Skeletal muscle tissue (tissue), 4 donors: ENCODE results near the gene CYS1. TPM values are rescaled to one million over a fixed set of nuclear protein-coding genes. Genes with fewer than 3 reads are reported as not detected.

Experiments
- H3K27ac ChIP-seq: one replicate; pipeline ENCODE4 v1.7.0; 2013; ENCODE audit warnings: mild to moderate bottlenecking, low read depth, low read length, inconsistent platforms
- H3K27me3 ChIP-seq, 3 donors: one replicate each; pipeline ENCODE4 v1.7.0; 2013; ENCODE audit warnings: low read length in 3 of 3; ENCODE audit not compliant: control insufficient read depth in 3 of 3, insufficient read depth in 3 of 3
- H3K36me3 ChIP-seq, 3 donors: one replicate each; pipeline ENCODE4 v1.7.0; 2013; ENCODE audit warnings: low read length in 3 of 3; ENCODE audit not compliant: control insufficient read depth in 3 of 3, insufficient read depth in 3 of 3
- H3K4me1 ChIP-seq, 3 donors: one replicate each; pipeline ENCODE4 v1.7.0; 2013; ENCODE audit warnings: low read length in 3 of 3, mild to moderate bottlenecking in 3 of 3; ENCODE audit not compliant: control insufficient read depth in 3 of 3, insufficient read depth in 3 of 3
- H3K4me3 ChIP-seq, 3 donors: one replicate each; pipeline ENCODE4 v1.7.0; 2013; ENCODE audit warnings: low read length in 3 of 3
- H3K9ac ChIP-seq, 3 donors: one replicate each; pipeline ENCODE4 v1.7.0; 2013; ENCODE audit warnings: low read length in 3 of 3, mild to moderate bottlenecking in 3 of 3, moderate library complexity in 2 of 3, low read depth in 1 of 3
- H3K9me3 ChIP-seq, 3 donors: one replicate each; pipeline ENCODE4 v1.7.0; 2013; ENCODE audit warnings: low read length in 3 of 3; ENCODE audit not compliant: control insufficient read depth in 3 of 3
- total RNA-seq: library from RNA; depleted of rRNA; stranded (reverse); fragments of >200 nt; gene quantifications from one replicate; pipeline ENCODE4 v1.2.3, GENCODE V29; 2014
- donor health status: Osteomylitis.

Gene CYS1
- total RNA-seq, 1 donor from 2014 or later: 4.7 TPM

DNA sequence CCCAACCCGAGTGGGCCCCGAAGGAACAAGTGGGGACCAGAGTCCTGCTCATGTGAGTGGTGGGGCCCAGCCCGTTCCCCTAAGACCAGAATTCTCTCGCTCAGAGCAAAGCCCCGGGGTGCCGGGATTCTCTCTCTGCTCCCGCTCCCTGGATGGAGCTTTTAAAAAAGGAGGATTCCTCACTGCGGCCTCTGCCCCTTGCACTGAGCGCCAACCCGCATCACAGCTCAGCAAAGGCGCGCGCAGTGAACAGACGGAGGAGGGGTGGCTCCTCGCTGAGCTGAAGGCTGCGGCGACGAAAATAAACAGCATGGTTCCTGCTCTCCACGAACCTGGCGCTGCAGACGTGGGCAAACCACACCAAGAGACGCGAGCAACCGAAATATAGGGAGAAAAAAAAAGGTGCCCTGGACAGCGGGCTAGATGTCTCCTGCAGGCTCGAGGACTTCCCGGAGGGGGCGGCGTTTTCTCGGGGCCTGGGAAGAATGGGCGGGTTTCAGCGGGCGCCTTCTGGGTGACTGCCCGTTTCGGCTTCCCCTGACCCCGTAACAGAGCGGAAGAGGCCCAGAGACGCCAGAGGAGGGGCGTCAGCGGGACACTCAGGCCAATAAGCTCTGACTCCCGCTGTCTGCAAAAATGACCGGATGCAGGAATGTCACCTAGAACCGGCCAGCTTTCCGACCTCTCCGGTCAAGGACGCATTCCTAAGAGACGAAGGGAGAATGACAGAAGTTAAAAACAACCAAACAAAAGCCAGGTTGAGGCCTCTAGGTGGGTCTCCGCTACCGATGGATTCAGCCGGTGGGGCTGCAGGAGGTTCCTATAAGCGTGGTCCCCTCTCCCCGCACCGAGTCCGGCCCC, 37.7 kb downstream of the CYS1 start:
- H3K27me3 ChIP-seq: no peaks in the 10 kb centered on the region
- no peaks in the 10 kb centered on the region for H3K9me3 ChIP-seq
- peaks cover under 1 to 9% (median 8%) of the 10 kb centered on the region in 3 donors for H3K36me3 ChIP-seq
- H3K4me3 ChIP-seq: peak overlapping the region; percentile 64 to 73 (median 69)
- H3K4me1 ChIP-seq: peaks cover 8 to 43% (median 37%) of the 10 kb centered on the region in 3 donors
- H3K9ac ChIP-seq: peak overlapping the region; percentile 66 to 76 (median 69)
- peak overlapping the region; percentile 77 for H3K27ac ChIP-seq

- H3K27me3 ChIP-seq: no peaks in the 10 kb centered on the region
- H3K36me3 ChIP-seq: peaks cover 0 to 4% (median 0%) of the 10 kb centered on the region in 3 donors
- H3K4me3 ChIP-seq: peak overlapping the region in 1 of 3 donors; percentile 73
- peaks cover 16 to 51% (median 44%) of the 10 kb centered on the region in 3 donors for H3K4me1 ChIP-seq
- peak overlapping the region in 1 of 3 donors; percentile 76 for H3K9ac ChIP-seq
- H3K27ac ChIP-seq: peak overlapping the region; percentile 77
- H3K9me3 ChIP-seq: no peaks in the 10 kb centered on the region
These were observed 38.5 kb downstream of the CYS1 start for GRCh38 chr2:10041711-10042110.

GRCh38 chr2:10039658-10040410, 40.4 kb downstream of the CYS1 start:
- Histone ChIP-seq H3K4me1 (peaks cover 34 to 65% (median 51%) of the 10 kb centered on the region in 3 donors), H3K4me3 (no peak overlapping the region), H3K27me3 (no peaks in the 10 kb centered on the region), H3K36me3 (no peaks in the 10 kb centered on the region), H3K27ac (no peak overlapping the region), H3K9ac (peak overlapping the region in 1 of 3 donors; percentile 28), H3K9me3 (no peaks in the 10 kb centered on the region)

DNA sequence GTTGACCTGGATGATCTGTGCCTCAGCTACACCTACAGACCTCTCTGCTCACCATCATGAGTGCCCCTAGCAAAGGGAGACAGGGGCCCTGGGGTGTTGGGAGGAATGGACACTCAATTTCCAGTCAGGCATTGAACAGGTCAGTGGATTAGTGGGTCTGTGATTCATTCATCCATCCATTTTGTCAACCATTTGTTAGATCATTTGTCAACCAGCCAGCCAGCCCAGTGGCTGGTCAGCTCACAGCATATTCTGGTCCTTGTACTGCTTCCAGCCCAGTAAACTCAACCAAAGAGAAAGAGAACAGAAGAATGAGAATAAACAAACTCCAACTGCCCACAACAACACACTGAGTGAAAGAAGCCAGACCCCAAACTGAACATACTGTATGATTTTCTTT, 41.5 kb downstream of the CYS1 start:
- H3K4me3 ChIP-seq: no peak overlapping the region
- no peak overlapping the region for H3K9ac ChIP-seq
- H3K36me3 ChIP-seq: no peaks in the 10 kb centered on the region
- H3K27ac ChIP-seq: no peak overlapping the region
- H3K27me3 ChIP-seq: no peaks in the 10 kb centered on the region
- peaks cover 34 to 61% (median 51%) of the 10 kb centered on the region in 3 donors for H3K4me1 ChIP-seq
- H3K9me3 ChIP-seq: no peaks in the 10 kb centered on the region

- H3K4me1 ChIP-seq: peaks cover 34 to 61% (median 51%) of the 10 kb centered on the region in 3 donors
- H3K27ac ChIP-seq: no peak overlapping the region
These were observed 42.1 kb downstream of the CYS1 start for GRCh38 chr2:10038123-10038522.

DNA sequence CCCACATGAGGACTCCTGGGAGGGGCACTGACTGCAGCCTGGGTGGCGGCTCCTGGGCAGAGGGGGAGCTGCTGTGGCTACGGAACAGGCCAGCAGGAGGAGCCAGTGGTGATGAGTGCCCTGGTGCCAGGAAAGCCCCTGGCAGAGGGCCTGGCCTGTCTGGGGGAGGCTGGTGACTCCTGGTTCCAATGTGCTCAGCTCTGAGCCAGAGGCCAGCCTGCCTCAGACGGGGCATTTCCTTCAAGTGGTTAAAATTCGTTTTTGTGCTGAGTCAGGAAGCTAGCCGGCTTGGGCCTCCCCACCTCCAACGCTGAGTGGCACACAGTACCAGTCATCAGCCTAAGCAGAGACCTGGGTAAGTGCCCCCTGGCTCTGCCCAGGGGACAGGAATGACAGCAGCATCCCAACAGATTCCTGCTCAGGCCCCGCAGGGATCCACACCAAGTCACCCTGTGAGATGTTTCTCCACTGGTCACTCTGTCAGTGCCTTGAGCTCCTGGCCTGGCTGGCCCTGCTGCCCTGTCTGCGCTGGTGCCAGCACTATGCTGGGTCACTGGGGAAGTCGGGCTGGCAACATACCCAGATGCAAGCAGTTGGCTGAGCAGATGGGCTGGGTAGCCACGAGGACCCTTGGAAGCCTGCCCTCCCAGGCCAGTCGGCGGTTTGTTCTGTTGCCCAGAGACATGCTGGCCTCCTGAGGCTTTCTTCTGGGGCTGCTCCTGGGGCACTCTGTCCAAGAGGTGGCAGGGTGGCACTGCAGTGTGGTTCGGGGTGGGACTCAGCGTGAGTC, 43.9 kb downstream of the CYS1 start:
- Histone ChIP-seq H3K27me3 (no peaks in the 10 kb centered on the region), H3K9me3 (no peaks in the 10 kb centered on the region), H3K27ac (peak overlapping the region; percentile 90), H3K4me1 (peaks cover 34 to 47% (median 43%) of the 10 kb centered on the region in 3 donors), H3K36me3 (no peaks in the 10 kb centered on the region), H3K9ac (peak overlapping the region; percentile 64 to 75 (median 72)), H3K4me3 (peak overlapping the region in 2 of 3 donors; percentile 32 to 49)

More at GRCh38 chr2:10038123-10038522, 42.1 kb downstream of the CYS1 start:
- Histone ChIP-seq H3K4me3 (no peak overlapping the region), H3K9ac (no peak overlapping the region), H3K27me3 (no peaks in the 10 kb centered on the region), H3K36me3 (no peaks in the 10 kb centered on the region), H3K9me3 (no peaks in the 10 kb centered on the region)

DNA sequence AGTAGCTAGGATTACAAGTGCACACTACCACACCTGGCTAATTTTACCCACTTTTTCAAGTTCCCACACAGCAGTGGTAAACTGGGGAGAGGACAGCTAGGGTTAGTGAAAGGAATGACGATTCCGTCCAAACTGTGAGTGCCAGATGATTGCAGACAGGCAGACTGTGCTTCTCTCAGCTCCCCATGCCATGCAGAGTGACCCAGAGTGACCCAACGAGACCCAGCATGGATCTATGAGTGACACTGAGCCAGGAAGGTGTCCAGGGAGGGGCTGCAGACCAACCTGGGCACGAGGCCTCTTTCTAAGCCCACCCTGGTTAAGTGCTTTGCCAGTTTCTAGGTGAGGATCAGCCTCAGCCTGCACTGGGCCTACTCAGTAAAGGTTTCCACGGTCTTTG, 44.6 kb downstream of the CYS1 start:
- peak overlapping the region; percentile 90 for H3K27ac ChIP-seq

DNA sequence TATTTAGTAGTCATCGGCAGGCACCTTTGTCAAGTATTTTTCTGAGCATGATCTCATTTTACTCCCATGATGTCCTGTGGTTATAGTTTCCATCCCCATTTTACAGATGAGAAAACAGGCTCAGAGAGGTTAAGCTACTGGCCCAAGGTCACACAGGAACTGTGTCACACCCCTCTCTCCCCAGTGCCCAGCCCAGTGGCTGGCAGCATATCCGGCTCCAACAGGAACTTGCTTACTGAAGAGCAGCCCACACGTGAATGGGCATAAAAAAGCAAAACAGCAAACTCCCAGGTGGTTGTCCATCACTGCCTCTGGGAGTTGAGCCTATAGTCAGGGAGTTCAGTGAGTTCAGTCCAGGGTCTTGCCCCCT, 45.2 kb downstream of the CYS1 start:
- no peak overlapping the region for H3K27ac ChIP-seq
- no peaks in the 10 kb centered on the region for H3K9me3 ChIP-seq
- peaks cover 31 to 40% (median 37%) of the 10 kb centered on the region in 3 donors for H3K4me1 ChIP-seq
- no peaks in the 10 kb centered on the region for H3K27me3 ChIP-seq
- H3K36me3 ChIP-seq: no peaks in the 10 kb centered on the region
- H3K9ac ChIP-seq: peak overlapping the region in 1 of 3 donors; percentile 25
- no peak overlapping the region for H3K4me3 ChIP-seq

More for the DNA sequence above, 44.6 kb downstream of the CYS1 start:
- H3K36me3 ChIP-seq: no peaks in the 10 kb centered on the region
- peaks cover 30 to 43% (median 39%) of the 10 kb centered on the region in 3 donors for H3K4me1 ChIP-seq
- no peaks in the 10 kb centered on the region for H3K27me3 ChIP-seq
- no peaks in the 10 kb centered on the region for H3K9me3 ChIP-seq
- H3K4me3 ChIP-seq: peak overlapping the region in 2 of 3 donors; percentile 32 to 49
- H3K9ac ChIP-seq: peak overlapping the region; percentile 64 to 75 (median 72)

- Histone ChIP-seq H3K9ac (no peak overlapping the region), H3K4me1 (peaks cover 31 to 38% (median 35%) of the 10 kb centered on the region in 3 donors), H3K27me3 (no peaks in the 10 kb centered on the region), H3K4me3 (no peak overlapping the region), H3K36me3 (no peaks in the 10 kb centered on the region), H3K27ac (no peak overlapping the region), H3K9me3 (no peaks in the 10 kb centered on the region)
These were observed 45.7 kb downstream of the CYS1 start for GRCh38 chr2:10034333-10035052.
